CD4-positive, alpha-beta T cell treated with Interleukin-17A for 1 hour (primary cell): Measurements from ENCODE around the gene MORN1.

Source experiments
- DNase-seq: peaks from one replicate; pipeline ENCODE4 v3.0.0-alpha.2; 2020

Gene MORN1

DNA sequence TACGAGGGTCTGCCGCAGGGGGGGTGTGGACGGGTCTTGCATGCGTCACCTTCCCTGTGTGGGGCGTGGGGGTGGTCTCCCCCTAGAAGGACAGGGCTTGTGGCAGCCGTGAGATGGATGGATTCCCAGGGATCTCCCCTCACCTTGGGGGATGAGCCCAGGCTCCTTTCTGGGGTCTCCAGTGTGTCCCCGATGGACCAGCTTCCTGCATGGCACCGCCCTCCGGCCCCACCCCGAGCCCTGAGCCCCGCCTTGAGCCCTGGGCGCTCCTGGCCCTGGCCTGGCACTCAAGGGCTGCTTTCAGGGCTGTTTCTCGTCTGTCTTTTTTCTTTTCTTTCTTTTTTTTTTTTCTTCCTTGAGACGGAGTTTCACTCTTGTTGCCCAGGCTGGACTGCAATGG is 103.7 kb downstream of the MORN1 start:
- DNase-seq = no peak

DNA sequence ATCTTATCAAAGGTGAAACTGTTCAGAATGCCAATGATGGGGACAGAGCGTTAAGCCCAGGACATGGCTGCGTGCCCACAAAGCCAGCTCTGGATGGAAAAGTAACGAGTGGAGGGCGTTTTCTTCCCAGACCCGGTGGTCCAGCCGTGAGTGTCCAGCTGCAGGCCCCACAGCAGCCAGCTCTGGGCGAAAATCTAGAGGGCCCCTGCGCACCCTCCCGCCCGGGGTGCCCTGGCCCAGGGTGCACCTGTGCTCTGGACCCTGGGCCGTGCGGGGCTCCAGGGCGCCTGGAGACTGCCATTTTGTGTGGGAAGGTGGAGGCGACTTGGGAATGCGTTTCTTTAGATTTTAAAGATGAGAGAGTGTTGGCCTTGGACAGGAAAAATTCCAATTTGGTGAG is 104.4 kb downstream of the MORN1 start:
- no peak for DNase-seq

DNA sequence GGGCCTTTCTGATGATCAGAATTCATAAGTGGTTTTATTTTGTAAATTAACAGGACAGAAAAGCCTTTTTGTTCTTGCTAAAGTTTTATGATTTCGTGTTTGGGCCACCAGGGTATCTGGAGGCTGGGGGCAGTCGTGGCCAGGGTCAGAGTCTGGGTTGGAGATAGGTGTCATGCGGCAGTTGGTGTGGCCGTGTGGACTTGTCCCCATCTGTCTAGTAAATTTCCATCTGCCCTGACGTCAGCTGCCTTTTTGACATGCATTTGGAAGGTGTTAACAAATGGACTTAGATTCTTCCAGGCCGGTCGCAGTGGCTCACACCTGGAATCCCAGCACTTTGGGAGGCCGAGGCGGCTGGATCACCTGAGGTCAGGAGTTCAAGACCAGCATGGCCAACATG is 106.4 kb downstream of the MORN1 start:
- DNase-seq = no peak

DNA sequence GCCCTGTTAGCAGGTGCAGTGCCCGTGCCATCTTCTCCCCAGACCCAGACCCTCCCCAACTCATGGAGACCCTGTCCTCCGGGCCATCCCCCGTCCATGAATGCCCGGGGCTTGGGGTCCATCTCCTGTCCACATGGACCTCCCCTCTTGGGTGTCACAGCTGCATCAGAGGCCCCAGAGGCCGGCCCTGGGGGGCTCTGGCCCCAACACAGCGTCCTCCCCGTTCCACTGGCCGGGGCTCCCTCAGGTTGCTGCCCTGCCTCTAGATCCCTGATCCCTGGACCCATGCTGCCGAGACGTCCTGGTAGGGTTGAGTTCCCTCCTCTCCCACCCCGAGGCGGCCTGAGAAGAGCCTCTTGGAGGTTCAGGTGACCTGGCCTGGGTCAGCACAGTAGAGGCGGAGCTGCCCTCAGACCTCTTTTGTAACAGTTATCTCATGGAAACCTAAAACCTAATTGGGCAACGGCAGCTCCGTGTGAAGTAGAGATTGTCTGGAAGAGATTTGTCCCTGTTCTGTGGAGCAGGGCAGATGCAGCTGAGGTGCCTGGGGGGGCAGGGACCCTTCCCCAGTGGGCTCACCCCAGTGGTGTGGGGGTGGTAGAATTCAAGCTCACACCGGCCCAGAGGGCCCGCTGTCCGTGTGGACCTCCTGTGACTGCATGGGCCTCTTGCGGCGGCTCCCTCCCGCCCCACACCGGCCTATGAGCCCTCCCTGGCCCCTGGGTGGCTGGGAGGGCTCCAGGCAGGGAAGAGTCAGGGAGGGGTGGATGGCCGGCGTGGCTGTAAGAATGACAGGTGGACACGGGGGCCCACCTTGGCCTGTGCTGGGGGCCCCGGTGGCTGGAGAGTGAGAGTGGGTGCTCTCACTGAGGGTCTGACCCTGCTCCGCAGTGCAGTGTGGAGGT is 107.1 kb downstream of the MORN1 start:
- no peak for DNase-seq

DNA sequence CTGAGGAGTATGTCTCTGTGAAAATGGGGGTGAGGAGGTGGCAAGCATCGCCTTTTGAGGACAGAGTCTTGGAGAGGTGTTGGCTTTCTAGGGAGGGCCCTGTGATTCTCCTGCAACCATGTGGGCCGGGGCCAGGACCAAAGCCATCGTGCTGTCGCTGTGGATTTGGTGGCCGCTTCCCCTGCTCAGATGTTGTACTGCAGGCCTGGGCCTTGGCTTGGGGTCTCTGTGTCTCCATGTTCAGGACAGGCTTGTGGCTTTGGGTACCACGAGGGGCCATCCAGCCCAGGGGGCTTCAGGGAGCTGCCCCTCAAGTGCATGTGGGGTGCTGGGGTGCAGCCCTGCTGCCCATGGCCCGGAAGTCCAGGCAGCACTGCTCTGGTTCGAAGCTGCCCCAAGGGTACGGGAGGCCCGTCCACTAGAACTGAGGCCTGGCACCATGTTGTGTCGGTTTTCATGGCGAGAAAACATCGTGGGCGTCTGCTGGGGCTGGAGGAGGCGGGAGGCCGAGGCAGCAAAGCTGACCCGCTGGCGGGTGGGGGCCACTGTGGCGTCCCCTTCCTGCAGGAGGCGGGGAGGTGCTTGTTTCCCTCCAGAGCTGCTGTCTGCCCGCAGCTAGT is 107.9 kb downstream of the MORN1 start:
- DNase-seq = no peak

DNA sequence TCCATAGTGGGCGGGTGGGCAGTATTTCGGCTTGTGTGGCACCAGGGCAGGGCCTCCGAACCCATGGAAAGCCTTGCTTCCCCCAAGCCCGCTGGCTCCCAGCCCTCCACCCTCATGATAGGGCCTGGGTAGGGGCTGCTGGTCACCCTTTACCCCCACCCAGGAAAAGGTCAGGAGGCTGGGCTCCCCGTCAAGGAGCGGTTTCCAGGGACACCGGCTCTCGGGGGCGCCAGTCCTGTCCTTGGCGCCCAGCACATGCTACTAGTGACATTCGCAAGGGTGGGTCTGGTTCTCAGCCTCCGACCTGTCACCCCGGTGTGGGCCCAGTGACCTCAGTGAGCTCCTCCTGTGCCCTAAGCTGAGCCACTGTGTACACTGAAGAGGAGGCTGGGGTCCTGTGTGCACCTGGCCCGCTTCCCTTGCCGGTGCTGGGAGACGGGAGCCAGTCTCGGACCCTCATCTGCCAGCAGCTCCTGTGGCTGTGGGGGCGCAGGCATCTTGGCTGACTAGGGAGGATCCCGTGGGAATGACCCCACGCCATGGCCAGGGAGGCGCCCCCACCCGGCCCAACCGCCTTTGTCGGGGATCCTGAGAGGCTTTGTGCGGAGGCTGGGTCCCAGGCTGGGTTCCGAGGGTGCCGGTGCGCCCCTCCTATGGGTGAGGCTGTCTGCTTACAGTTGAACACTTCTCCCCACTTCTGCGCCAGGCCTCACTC is 108.6 kb downstream of the MORN1 start:
- DNase-seq = no peak

DNA sequence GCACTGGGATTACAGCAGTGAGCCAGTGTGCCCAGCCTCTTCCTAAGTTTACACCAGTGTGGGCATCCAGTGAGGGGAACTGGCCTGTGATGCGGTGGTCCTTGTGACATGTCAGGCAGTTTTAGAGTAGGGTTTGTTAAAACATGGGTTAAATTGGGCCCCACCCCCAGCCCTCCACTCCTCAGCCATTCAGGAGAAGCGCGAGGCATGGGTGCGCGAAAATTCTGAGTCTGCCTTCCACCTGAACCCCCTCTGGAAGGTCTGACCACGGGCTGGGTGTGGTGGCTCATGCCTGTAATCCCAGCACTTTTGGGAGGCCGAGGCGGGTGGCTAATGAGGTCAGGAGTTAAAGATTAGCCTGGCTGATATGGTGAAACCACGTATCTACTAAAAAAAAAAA is 111.5 kb downstream of the MORN1 start:
- no peak for DNase-seq

DNA sequence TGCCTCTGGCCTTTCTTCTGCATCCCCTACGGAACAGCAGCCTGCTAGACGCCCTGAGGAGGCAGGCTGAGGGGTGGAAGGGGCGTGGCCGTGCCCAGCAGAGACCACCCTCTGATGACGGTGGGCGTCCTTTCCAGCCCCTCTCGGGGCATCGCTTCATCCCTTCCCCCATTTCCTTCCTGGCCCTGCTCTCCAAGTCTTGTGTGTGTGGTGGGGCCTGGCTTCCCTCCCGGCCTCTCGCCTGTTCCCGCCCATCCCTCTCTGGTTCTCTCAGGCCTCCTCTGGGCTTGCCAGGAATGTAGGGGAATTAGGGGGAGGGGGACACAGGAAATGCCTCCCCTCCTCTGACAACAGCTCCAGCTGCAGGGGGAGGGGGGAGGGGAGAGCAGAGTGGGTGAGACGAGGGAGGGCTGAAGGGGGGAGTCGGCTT is 112.1 kb downstream of the MORN1 start:
- no peak for DNase-seq

DNA sequence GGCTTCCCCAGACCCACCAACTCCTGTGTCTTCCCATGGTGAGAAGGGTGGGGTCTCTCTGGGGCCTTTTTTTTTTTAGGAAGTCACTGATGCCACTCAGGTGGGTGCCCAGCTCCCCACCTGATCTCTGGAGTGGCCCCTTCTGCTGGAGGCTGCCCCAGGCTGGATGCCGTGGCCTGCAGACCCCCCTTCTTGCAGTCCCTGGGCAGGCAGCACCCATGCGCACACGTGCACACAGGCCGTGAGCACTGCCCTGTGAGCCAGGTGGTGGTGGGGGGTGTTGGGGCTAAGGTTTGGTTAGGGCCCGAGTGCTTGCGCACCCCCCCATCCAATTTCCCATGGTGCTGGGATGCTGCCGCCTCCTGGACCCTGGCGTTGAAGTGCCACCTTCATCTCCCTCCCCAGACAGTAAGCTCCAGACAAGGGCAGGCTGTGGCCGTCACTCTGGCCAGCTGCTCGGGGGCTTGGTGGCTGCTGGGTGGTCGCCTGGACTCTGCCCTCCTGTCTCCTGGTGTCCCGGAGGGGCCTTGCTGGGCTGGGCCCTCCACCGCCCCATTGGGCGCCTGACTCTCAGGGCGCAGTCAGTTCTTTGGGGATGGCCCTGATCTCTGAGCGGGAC is 112.7 kb downstream of the MORN1 start:
- no peak for DNase-seq

DNA sequence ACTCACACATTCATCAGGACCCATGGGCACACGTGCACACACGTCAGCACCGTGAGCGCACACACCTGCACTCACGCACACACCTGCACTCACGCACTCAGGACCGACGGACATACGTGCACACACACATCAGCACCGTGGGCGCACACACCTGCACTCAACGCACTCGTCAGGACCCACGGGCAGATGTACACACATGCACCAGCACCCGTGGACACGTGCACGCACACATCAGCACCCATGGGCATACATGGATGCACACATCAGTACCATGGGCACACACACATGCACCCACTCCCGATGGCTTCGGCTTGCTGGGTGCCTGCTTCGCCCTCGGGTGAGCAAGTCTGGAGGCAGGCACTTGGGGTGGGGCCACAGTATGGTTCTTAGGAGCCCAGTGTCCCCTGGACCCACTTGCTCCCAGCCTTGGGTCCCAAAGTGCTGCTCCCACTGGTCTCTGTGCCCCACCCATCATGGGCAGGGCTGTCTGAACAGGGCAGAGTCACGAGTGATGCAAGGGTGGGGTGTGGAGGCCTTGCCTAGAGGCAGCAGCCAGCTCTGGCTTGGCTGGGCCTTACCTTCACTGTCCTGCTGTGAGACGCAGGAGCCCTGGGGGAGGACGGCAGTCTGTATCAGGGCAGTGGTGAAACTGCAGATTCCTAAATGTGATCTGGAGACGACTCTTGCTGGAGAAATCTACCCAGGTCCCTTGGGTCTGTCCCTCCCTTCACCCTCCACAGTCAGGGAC is 113.4 kb downstream of the MORN1 start:
- DNase-seq = no peak

DNA sequence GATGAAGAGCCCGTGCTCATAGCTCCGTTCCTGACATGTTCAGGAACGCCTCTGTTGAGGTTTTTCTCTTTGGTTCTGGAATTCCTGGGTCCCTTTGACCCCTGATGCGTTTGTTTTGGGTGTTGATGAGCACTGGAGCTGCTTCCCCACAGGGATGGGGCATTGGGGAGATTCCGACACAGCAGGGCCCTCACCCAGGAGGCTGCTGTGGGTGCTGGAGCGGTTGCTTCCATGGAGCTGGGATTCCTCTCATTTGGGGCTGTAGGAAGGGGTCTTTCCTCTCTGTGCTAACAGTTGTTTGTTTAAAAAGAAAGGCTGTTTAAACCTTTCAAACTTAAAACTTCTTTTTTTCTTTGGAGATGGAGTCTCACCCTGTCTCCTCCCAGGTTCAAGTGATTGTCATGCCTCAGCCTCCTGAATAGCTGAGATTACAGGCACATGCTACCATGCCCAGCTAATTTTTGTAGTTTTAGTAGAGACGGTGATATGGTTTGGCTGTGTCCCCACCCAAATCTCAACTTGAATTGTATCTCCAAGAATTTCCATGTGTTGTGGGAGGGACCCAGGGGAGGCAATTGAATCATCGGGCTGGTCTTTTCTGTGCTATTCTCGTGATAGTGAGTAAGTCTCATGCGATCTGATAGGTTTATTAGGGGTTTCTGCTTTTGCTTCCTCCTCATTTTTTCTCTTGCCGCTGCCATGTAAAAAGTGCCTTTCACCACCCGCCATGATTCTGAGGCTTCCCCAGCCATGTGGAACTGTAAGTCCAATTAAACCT is 114.4 kb downstream of the MORN1 start:
- DNase-seq = no peak

DNA sequence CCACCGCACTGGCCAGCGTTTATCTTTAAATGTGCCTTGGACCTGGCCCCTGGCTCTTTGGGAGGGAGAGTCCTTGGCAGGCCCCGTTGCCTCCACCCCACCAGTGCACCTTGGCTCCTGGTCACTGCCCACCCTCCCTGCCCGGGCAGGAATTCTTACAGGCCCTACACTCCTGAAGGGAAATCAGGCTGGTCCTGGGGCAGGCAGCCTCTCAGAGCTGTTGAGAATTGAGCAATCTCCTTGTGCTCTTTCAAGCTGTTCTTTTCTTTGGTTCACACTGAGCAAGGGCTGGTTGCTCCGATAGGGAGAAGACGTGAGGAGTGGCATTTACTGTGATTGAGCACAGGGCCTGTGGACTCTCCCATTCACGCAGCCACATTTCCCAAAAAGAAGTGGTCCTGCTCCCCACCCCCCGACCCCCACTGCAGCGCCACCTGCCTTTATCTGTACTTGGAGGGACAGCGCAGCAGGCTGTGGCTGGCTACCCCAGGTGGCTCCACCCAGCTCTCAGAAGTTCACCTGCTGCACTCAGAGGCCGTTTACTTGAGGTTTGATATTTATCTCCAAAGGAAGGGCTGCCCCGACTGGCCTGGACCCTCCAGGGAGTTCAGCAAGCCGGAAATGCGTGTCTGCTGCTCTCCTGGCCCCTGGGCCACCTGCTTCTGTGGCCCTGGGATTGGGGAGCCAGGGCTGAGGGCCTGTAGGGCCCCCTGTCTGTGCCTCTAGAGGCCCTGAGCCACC is 115.4 kb downstream of the MORN1 start:
- no peak for DNase-seq

DNA sequence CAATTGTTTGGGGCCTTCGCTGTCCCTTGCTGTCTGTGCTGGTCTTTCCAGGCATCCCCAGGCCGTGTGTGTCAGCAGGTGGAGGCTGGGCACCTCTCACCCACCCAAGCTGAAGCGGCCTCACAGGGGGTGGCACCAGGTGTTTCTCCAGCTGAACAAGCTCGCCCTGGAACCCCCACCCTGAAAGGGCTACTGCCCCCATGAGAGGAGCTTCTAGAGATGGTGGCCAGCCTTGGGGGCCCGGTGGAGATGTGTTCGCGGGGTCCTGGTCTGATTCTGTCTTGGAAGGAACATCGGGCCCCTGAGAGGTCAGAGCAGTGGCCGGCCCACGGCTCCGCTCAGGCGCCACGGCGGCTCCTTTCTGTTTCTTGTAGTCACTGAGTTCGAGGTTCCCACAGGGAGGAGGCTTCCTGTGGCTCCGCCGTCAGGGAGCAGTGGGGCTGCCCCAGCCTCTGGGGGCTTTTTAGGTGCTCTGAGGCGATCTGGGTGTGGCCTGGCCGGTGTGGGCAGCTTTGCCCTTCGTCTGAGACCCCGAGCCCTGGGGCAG is 116.4 kb downstream of the MORN1 start:
- no peak for DNase-seq

DNA sequence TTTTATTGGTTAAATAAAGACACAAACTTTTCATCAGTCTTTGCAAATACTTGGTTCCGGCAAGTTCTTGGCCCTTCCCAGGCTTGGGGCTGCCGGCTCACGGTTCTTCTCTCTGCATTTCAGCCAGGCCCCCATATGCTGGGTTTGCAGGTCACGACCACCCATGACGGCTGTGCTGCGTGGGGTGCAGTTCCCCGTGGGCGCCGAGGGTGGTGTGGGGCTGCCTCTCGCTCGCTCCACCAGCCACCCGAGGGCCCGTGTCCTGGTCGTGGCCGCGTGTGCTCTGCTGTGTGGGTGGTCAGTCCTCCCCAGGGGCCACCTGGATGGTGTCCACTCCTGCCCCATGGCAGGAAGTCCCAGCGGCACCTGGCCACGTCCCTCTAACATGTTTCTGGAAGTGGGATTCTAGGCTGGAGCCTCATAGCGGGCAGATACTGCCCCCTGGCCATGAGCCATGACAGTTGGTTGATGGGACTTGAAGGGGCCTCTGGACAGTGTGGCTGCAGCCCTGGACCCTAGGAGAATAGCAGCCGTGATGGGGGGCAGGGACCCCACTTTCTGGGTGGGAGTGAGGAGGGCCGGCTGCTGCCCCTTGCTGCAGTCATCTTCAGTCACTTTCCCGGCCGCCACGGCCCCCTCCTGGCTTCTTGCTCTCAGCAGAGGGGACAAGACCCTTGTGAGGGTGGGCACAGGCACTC is 117.0 kb downstream of the MORN1 start:
- DNase-seq = no peak

DNA sequence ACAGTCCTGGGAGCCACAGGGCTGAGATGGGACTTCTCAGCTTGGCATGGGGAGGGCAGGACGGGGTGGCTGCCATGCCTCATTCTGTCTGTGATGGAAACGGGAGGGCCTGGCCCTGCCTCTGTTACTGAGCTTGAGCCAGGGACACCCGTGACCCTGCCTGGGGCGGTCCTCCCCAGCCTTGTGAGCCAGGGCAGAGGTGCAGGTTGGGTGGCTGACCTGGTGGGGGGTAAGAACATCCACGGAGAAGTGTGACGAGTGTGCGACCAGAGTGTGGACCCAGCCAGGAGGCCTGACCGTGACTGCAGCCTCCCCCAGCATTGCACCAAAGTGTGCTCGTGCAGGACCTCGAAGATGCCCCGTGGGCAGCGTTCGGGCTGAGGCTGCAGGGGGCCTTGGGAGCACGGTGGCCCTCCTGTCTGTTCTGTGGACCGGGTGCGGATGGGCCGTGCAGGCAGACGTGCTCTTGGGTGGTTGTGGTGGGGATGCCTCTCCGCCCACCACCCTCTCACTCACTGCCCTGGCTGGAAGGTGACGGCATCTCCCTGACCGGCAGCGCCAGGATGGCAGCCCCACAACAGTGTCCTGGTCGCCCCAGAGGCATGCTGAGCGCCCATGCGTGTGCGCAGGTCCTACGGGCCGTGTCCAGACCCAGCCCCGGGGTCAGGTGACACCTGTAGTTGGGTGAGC is 117.8 kb downstream of the MORN1 start:
- no peak for DNase-seq

DNA sequence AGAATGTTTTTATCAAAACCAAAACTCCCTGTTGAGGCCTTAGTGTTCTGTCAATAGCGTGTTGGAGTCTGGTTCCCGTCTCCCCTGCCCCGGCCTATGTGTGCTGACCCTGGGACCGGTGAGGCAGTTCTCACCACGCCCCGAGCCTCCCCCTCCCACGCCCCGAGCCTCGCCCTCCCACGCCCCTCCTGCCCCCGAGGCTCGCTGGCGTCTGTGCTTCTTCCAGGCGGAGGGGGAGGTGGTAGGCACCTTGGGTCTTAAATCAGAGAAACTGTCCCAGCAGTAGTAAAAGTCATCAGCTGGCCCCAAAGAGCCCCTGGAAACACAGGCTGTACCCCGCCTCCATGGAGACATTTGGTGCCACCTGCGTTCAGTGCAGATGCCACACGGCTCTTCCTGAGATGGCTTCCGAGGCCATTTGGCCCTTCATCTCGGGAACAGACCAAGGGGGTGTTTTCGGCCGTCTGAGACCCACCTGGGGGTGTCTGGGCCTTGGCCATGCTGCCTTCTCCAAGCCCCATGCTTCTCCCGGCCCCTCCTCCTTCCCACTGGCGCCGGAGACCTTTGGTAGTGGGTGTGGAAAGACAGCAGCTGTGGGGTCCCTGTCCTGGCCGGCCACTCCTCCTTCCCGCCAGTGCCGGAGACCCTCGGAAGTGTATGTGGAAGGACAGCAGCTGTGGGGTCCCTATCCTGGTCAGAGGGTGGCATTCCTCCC is 118.5 kb downstream of the MORN1 start:
- no peak for DNase-seq

DNA sequence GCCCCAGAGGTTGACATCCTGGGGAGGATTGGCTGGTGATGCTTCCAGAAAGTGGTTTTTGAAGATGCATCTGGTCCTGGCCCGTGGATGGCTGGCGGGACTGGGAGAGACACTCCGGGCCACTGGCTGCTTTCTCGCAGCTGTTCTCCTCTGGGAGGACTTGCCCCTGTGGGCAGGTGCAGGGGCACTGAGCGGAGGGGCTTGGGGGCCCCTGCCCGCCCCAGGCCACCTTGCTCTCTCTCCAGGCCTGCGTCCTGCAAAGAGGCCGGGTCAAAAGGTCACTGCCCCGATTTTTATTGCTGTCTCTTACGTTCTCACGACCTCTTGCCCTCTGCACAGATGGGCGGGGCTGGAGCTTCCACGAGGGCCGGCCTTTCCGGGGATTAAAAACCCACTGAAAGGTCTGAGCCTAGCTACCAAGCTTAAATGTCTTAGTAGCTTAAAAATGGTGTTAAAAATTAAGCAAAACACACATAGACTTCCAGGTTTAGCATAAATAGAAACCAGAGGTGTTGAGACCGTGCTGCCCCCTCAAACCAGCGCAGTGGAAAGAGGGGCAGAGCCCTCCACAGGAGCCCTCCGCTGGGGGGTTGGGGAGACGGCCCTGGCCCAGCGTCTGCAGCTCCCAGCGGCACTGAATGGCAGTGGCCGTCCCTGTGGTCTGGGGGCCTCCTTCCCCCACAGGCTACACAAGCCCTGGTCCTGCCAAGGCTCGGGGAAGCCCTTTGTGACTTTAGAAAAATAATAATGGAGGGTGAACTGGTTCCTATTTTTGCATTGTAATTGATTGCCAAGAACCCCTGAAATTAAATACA is 119.3 kb downstream of the MORN1 start:
- no peak for DNase-seq
